ENCODE measurements around the gene SLAMF1.
A peak's percentile ranks its signal among the peaks of the same experiment; 100 is the strongest.
"Not testable (repeated sequence)": the region's sequence is repeated elsewhere in the genome, so short reads cannot be mapped to it uniquely, and the experiment has no call there.

SLAMF1 gene

DNA sequence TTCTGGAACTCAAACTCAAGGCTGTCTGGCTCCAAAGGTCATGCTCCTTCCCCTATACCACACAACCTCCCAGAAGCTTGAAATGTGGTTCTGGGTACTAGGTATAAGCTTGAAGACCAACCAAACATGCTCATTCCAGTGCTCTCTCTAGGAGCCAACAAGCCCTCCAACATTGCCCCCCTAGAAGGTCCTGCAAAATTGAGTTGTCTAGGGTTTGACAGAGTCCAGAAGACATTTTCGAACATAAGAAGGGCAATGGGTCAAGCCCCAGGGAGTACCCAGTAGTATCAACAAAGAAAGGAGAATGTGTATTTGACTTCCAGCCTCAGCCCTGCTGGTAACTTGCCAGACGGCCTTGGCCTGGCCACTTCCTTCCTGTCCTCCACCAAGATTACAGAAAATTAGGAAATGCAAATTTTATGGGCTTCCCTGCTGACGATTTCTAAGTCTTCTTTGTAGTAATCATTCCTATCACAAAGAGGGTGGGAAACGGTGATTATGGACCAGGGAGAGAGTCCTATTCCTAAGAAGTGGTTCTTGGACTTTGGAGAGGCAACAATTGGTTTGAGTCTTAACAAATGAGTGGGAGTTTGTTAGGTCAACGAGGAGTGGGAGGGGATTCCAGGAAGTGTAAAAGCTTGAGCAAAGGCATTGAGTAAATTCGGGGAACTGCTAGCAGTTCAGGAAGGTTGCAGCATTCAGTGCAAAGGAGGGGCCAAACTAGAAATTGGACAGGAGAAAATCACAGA, 18.7 kb upstream of the SLAMF1 start:
- DNase-seq (ENCODE audit: low read depth in 2 of 2): no peak

DNA sequence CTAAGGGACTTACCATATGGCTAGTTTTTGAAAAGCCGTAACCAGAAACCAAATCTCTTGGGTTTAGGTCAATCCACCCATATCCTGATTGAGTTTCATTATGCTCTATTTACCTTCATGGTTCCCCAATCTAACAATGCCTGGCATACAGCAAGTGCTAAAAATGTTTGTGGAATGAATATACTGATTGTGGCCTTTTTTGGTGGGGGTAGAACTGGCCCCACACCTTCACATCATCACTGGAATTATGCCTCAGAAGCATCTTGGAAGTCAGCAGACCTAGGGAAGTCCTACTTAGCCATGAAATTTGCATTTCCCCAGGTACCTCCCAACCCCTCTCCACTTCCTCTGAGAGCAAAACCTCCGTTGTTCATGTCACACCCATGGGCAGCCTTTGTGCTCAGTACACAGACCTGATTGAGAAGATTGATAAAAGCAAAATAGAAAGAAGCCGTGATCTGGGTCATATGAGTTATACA, 17.8 kb upstream of the SLAMF1 start:
- no peak for DNase-seq (ENCODE audit: low read depth in 2 of 2)

DNA sequence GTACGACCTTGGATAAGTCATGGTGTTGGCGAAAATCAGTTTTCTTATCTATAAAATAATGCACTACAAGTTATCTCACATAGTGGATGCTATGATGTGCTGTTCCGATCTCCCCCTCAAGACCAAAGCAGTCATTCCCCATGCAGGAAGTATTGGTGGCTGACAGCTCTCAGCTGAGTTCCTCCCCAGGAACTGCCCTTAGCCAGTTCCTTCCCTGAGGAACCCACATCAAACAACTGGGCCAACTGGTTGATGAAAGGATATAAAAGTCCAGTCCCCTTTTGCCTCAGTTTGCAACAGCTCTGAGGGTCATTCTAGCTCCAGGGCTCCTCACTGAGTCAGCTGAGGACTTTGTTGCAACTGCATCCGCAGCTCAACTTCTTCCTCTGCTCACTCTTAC, 16.1 kb upstream of the SLAMF1 start:
- DNase-seq (ENCODE audit: low read depth in 2 of 2): no peak

DNA sequence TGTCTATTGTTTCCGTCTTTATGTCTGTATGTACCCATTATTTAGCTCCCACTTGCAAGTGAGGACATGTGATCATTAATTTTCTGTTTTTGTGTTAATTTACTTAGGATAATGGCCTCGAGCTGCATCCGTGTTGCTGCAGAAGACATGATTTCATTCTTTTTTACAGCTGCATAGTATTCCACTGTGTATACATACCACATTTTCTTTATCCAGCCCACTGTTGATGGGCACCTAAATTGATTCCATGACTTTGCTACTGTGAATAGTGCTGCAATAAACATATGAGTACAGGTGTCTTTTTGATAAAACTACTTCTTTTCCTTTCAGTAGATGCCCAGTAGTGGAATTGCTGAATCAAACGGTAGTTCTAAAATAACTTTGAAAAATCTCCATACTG, 12.7 kb upstream of the SLAMF1 start:
- DNase-seq (ENCODE audit: low read depth in 2 of 2): no peak

GRCh38 chr1:160658814-160659193, 12.0 kb upstream of the SLAMF1 start:
- no peak for DNase-seq (ENCODE audit: low read depth in 2 of 2)

GRCh38 chr1:160658162-160658813, 11.4 kb upstream of the SLAMF1 start:
- no peak for DNase-seq (ENCODE audit: low read depth in 2 of 2)

DNA sequence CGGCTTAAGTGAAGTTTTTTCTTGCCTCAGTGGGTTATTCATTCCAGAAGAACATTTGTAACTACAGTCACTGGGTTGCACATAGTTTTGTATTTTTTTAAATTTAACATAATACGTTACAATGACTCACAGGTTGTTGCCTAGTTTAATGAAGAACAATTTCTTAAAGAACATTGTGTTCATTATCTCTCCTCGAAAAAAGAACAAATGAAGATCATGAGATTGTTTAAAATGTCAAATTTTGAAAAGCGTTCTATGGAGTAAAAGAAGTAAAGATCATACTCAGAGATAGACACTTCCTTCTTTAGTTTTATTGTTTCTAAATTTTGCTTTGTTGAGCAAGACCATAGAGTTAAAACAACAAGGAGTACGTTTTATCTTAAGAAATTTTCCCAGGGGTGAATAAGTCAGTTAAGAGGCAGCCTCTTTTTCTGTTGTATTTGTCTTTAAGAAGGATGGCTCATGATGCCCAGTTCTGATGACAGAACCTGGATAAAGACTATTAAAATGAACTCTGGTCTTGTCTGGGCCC, 10.5 kb upstream of the SLAMF1 start:
- DNase-seq (ENCODE audit: low read depth in 2 of 2): no peak

DNA sequence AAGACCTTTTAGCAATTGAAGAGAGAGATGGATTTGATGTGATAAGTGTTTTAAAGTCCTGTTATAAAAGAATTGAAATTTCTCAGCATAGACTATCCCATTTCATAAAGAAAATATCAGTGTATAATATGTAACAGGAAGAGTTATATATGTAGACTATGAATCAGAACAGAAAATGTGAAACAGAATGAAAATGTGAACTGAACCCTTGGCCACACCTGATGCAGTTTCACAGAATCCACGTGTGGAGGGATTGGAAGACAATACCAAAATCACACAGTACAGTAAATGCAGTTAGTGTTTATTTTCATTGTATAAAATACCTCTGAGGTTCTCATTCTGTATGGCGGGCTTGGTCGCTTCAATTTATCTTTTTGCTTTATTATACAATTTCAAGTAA, 9.9 kb upstream of the SLAMF1 start:
- DNase-seq (ENCODE audit: low read depth in 2 of 2): no peak

DNA sequence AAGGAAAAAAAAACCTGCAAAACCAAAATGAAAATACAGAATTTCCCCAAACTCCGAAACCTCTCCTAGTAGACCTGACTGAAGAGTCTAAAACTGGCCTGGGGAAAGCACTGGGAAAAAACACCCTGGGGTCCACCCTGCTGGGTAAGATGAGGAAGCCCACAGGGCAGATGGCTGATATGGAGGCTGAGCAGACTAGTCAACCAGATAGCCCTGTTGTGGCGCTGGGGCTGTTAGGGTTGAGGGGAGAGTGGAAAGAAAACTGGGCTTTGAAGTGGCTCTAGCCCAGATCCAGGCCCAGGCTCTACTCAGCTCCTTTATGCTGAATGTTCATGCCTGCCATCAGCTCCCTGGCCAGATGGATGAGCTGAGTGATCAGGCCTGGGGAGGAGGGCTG, 6.8 kb upstream of the SLAMF1 start:
- DNase-seq (ENCODE audit: low read depth in 2 of 2): no peak

GRCh38 chr1:160652924-160653619, 6.2 kb upstream of the SLAMF1 start:
- no peak for DNase-seq (ENCODE audit: low read depth in 2 of 2)

DNA sequence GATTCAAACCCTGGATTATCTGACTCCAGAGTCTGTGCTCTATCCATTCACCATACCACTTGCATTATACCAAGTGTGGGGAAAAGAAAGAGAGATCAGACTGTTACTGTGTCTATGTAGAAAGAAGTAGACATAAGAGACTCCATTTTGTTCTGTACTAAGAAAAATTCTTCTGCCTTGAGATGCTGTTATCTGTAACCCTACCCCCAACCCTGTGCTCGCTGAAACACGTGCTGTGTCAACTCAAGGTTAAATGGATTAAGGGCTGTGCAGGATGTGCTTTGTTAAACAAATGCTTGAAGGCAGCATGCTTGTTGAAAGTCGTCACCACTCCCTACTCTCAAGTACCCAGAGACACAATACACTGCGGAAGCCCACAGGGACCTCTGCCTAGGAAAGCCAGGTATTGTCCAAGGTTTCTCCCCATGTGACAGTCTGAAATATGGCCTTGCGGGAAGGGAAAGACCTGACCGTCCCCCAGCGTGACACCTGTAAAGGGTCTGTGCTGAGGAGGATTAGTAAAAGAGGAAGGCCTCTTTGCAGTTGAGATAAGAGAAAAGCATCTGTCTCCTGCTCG, 5.3 kb upstream of the SLAMF1 start:
- not testable (repeated sequence) for DNase-seq (ENCODE audit: low read depth in 2 of 2)

DNA sequence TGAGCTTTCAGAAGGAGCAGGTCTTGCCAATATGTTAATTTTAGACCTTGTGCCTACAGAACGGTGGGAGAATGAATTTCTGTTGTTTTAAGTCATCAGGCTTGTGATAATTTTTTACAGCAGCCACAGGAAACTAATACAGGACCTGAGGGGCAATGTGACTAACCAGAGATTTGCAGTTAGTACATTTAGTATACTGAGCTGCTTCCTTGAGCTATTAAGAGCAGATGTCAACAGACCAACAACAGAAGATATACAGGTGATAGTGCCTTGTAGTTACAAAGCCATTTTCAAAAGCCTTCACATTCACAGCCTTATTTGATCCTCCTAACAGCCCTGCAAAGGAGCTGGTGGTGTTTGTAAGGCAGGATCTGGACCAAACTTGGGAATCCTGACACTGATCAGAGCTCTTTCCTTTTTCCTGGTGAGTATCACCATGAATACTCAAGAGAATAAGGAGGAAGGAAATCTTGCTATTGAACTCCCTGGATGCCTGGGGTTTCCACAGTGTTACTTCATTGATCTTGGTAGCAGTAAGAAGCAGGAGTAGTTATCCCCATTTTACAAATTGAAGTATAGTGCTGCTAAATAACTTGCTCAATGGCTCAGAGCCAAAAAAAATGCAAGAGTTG, 4.7 kb upstream of the SLAMF1 start:
- DNase-seq (ENCODE audit: low read depth in 2 of 2): no peak

DNA sequence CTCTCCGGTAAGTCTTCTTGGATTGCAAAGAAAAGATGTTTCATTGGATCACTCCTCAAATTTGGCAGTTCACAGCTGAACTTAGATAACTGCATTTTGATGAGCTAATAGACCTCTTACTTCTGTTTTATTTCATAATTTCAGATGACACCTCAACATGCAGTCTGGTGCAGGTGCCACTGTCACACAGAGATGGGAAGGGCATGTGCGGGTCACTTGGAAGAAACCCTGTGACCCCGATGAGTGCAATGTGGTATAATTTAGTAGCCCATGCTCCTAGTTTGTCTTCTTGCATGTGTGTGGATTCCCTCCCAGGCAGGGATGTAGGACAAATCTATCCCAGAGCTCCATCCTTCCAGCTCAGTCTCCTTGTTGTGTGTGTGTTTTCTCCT, 481 bp upstream of the SLAMF1 start:
- DNase-seq (ENCODE audit: low read depth in 2 of 2): no peak

DNA sequence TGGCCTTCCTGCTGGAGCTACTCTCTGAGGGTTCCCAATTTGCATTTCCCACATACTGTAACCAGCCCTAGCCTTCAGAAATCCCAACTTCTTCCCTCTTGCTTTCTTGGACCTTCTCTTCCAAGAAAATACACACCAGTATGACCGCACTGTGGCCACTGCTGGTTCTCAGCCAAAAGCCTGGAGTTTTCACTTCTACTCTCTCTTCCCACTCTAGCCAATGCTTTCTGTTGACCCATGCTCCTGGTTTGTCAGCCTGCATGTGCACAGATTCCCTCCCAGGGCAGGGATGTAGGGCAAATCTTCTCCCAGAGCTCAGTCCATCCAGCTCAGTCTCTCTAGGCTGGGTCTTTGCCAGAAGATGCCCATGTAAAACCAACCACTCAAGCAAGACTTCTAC, 664 bp downstream of the SLAMF1 start:
- no peak for DNase-seq (ENCODE audit: low read depth in 2 of 2)

DNA sequence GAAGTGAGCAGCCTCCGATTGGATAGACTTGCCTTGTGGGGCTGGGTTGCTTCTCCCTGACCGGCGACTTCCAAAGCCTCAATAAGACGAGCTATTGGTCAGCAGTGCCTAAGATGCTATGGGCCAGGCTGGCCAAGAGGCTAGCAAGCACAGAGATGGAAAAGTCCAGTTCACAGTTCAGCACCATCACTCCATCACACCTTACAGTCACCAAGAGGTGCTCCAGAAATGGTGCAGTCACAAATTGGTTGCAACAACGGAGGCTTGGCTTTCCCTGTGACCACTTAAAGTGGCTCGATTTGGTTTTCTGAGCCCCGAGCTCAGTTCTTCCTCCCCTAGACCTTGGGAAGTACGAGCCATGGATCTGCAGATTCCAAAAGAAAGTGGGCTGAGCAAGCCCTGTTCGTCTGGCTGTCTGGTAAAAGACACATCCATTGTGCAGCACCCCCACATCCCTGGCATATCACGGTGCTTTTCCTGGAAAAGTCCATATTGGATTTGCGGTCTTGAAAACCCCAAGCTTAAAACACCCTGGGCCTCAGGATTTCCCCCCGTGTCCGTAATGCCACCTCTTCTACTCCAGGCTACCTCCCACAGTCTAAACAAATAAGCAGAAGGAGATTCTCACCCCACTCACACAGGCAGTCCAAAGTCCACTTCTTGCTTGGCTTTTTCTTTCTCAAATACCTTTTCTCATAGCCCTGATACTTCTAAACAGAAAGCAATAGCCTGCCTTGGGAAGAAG, 1.3 kb downstream of the SLAMF1 start:
- no peak for DNase-seq (ENCODE audit: low read depth in 2 of 2)

DNA sequence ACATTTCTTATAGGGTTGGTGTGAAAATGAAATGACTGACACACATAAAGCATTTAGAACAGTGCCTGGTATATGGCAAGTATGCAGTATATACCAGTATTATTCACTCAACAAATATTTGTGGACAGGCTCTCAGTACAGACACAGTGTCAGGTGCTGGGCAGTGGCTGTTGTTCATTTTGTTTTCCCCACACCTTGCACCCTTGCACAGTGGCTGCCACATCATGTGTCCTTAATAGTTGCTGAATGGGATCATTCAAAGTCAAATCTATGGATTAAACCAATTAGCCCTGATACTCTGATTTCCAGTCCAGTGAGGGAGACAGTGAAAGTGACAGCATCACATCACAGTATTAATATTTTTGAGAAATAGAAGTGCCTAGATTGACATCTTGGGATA, 2.4 kb downstream of the SLAMF1 start:
- DNase-seq (ENCODE audit: low read depth in 2 of 2): no peak

- DNase-seq (ENCODE audit: low read depth in 2 of 2): no peak
Observed at GRCh38 chr1:160643138-160643537, 3.7 kb downstream of the SLAMF1 start.

- no peak for DNase-seq (ENCODE audit: low read depth in 2 of 2)
Observed at GRCh38 chr1:160642281-160642644, 4.6 kb downstream of the SLAMF1 start.

DNA sequence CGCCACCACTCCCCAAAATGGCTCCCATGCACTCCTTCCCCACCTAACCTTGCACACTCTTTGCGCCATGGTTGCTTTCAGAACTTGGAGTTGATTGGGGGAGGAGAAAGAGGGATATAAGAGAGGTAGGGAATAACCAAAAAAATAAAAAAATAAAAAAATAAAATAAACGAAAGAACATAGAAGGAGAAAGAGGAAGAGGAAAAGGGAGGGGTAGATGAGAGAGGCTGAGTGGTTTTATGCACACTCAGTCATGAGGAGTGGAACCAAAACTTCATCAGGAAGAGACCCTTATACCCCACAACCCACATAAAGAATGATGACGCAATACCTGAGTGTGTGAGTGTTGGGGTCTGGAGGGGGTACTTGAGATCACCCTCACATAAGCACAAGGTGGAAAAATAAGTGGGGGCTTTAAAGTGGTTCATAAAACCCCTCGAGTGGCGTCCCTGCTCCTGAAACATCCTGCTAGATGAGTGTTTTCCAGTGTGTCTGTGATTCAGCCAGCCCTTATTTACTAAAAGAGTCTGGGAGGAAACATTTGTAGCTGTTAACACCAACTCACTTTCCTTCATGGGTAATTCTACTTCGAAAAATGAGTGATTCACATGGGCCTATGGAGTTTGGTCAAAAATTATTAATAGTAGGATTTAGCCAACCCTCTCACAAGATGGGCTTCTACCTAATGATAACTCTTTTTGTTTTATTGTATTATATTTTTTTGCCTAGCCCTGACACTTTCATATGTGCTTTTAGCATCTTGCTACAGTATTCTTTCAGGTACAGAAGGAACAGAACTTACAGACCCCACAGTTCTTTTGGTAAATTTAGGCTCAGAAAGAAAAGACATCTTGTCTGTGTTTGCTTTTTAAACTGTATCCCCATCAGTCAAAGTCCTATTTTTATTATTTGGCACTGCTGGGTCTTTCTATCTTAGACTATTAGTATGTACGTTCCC, 5.2 kb downstream of the SLAMF1 start:
- DNase-seq (ENCODE audit: low read depth in 2 of 2): peak in 1 of 2 donors; percentile 34
